HepG2 (cell line): ENCODE measurements around the gene LNX2. TPM values are rescaled to one million over a fixed set of nuclear protein-coding genes. Genes with fewer than 3 reads are reported as not detected.
A peak's percentile ranks its signal among the peaks of the same experiment; 100 is the strongest.

Experiments
- GATA4 ChIP-seq: sonication (generic); IDR thresholded peaks from 2 replicates; pipeline ENCODE4 v1.6.1; 2016; ENCODE audit warnings: antibody characterized with exemption, low read depth, borderline replicate concordance
- HMG20B ChIP-seq: conservative IDR thresholded peaks from 2 replicates; pipeline ENCODE4 v1.6.1; 2016; ENCODE audit warnings: missing genetic modification reagents, missing compliant biosample characterization
- MAFK ChIP-seq, 2 experiments: IDR thresholded peaks in 1 of 2; conservative IDR thresholded peaks in 1 of 2; 2 replicates each; pipeline ENCODE4 v1.6.1; 2011; ENCODE audit warnings: improper control_type of control experiment in 2 of 2, low read length in 2 of 2
- NR2F1 ChIP-seq, 2 experiments: fragments of 450-650 bp in 1 of 2; formaldehyde crosslinking in 1 of 2; IDR thresholded peaks; 2 replicates each; pipeline versions ENCODE4 v1.5.0 to v1.6.1; 2016 to 2020; ENCODE audit warnings: mild to moderate bottlenecking in 1 of 2, missing compliant biosample characterization in 1 of 2, missing genetic modification reagents in 1 of 2, moderate library complexity in 1 of 2
- PTBP1 ChIP-seq: fragments of 200-400 bp; formaldehyde crosslinking; IDR thresholded peaks from 2 replicates; pipeline ENCODE4 v1.6.1; 2018; ENCODE audit warnings: low read length, low read depth; ENCODE audit not compliant: poor library complexity, severe bottlenecking
- TBX3 ChIP-seq: fragments of 450-650 bp; IDR thresholded peaks from 2 replicates; pipeline ENCODE4 v1.6.1; 2017; ENCODE audit warnings: antibody characterized with exemption, mild to moderate bottlenecking, inconsistent platforms, borderline replicate concordance
- TGIF2 ChIP-seq: IDR thresholded peaks from 2 replicates; pipeline ENCODE4 v1.6.1; 2016; ENCODE audit warnings: control low read depth, missing compliant biosample characterization
- XBP1 ChIP-seq: sonication (generic); formaldehyde crosslinking; IDR thresholded peaks from 2 replicates; pipeline ENCODE4 v1.5.0; 2020; ENCODE audit warnings: missing genetic modification reagents
- ZNF17 ChIP-seq: sonication (generic); formaldehyde crosslinking; IDR thresholded peaks from 2 replicates; pipeline ENCODE4 v1.5.0; 2020; ENCODE audit warnings: mild to moderate bottlenecking, missing genetic modification reagents
- ZNF33A ChIP-seq: sonication (generic); formaldehyde crosslinking; IDR thresholded peaks from 2 replicates; pipeline ENCODE4 v1.5.1; 2020; ENCODE audit warnings: missing genetic modification reagents, mild to moderate bottlenecking, moderate library complexity, borderline replicate concordance
- ZNF563 ChIP-seq: sonication (generic); formaldehyde crosslinking; IDR thresholded peaks from 2 replicates; pipeline ENCODE4 v1.8.0; 2022; ENCODE audit warnings: mild to moderate bottlenecking, moderate library complexity, missing genetic modification reagents
- ZNF567 ChIP-seq: sonication (generic); formaldehyde crosslinking; IDR thresholded peaks from 2 replicates; pipeline ENCODE4 v1.8.1; 2023; ENCODE audit warnings: mild to moderate bottlenecking, missing genetic modification reagents, borderline replicate concordance
- ZNF616 ChIP-seq: sonication (generic); formaldehyde crosslinking; IDR thresholded peaks from 2 replicates; pipeline ENCODE4 v1.5.0; 2020; ENCODE audit warnings: low read depth, mild to moderate bottlenecking, missing genetic modification reagents
- polyA plus RNA-seq, 8 experiments: library from polyadenylated mRNA; depleted of rRNA in 3 of 8; stranded (reverse) in 7 of 8; unstranded in 1 of 8; fragments of >200 nt; fragmentation: Illumina TruSeq in 4 of 8; extraction: Trizol in 4 of 8; gene quantifications; 2 replicates each; pipeline versions ENCODE4 v1.2.1 to v1.2.3, GENCODE V29; 2011 to 2016; ENCODE audit warnings: low read depth in 4 of 8, missing spikeins in 1 of 8, mixed read lengths in 1 of 8; ENCODE audit not compliant: insufficient read depth in 1 of 8
- total RNA-seq, 5 experiments: library from RNA; depleted of rRNA; stranded (reverse); fragments of >200 nt; fragmentation: Illumina TruSeq; extraction: Trizol; gene quantifications; 2 replicates each; pipeline ENCODE4 v1.2.3, GENCODE V29; 2016; ENCODE audit warnings: low read depth in 1 of 5
- TF ChIP-seq, protein P1 (sequence below): sonication (generic); formaldehyde crosslinking; IDR thresholded peaks from 2 replicates; pipeline ENCODE4 v1.8.0; 2023; ENCODE audit warnings: mild to moderate bottlenecking, missing genetic modification reagents
- TF ChIP-seq, protein P2 (sequence below): sonication (generic); formaldehyde crosslinking; IDR thresholded peaks from 2 replicates; pipeline ENCODE4 v1.4.0; 2020; ENCODE audit warnings: missing genetic modification reagents

LNX2 gene
- total and polyA plus RNA-seq, 2 of the 13 experiments (the other 11 are each of a cell fraction or from before 2014, with no cell fraction given): 9.2 to 9.7 TPM

DNA sequence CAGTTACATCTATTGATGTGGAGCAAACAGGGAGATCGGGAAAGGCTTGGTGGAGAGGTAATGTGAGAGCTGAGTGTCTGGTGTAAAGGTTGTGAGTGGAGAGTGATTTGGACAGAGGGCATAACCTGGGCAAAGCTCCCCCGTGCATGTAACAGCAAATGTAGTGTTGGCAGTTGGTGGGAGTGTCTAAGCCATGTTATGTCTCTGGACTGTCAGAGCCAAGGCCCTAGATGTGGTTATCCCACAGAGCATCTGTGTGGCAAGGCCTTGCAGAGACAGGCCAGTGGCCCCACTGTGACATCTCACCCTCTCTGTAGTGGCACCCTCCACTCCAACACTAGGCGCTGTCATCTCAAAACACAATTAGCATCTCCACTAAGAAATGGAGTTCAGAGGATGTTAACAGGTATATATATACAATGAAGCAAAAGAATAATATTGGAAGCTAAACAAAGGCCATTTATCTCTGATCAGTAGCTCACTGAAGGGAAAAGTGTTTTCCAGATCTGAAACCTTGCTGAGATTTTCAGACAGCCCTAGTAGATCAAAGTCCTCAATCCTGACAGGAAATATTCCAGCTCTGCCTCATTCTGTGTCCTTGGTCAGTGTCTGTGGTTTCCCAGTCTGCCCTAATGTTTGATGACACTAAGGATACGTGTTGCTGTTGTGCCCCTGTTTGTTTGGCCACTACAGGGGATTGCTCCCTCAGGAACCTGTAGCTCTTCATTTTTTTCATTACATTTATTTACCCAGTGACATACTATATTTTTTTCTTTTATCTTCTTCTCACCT lies 21.6 kb upstream of the LNX2 start (continued):
- TF ChIP-seq PTBP1 (no peak), ZNF563 (CRISPR knock-in tag) (no peak), MAFK (conservative IDR thresholded peaks at IDR 0.05 in 1 of 2, IDR thresholded peaks at IDR 0.05 in 1 of 2; ENCODE audit: low read length in 2 of 2) (0 out of 4 replicates have a peak, but pooled peaks of 1 of the 2 experiments have one; percentile 18), TBX3 (peak; percentile 21; the same call in 1 of the 2 replicates), XBP1 (no peak), ZNF616 (no peak), ZNF17 (no peak), TGIF2 (no peak), ZNF33A (CRISPR knock-in tag) (no peak), HMG20B (peak; percentile 89), NR2F1 (CRISPR knock-in tag; IDR thresholded peaks at IDR 0.05) (no peak), GATA4 (0 out of 2 replicates have a peak, but pooled peaks have one; percentile 26), ZNF567 (CRISPR knock-in tag) (no peak)
- TF ChIP-seq, protein P1, sequence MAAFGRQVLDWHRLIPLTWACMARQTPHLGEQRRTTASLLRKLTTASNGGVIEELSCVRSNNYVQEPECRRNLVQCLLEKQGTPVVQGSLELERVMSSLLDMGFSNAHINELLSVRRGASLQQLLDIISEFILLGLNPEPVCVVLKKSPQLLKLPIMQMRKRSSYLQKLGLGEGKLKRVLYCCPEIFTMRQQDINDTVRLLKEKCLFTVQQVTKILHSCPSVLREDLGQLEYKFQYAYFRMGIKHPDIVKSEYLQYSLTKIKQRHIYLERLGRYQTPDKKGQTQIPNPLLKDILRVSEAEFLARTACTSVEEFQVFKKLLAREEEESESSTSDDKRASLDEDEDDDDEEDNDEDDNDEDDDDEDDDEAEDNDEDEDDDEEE: no peak
- TF ChIP-seq, protein P2, sequence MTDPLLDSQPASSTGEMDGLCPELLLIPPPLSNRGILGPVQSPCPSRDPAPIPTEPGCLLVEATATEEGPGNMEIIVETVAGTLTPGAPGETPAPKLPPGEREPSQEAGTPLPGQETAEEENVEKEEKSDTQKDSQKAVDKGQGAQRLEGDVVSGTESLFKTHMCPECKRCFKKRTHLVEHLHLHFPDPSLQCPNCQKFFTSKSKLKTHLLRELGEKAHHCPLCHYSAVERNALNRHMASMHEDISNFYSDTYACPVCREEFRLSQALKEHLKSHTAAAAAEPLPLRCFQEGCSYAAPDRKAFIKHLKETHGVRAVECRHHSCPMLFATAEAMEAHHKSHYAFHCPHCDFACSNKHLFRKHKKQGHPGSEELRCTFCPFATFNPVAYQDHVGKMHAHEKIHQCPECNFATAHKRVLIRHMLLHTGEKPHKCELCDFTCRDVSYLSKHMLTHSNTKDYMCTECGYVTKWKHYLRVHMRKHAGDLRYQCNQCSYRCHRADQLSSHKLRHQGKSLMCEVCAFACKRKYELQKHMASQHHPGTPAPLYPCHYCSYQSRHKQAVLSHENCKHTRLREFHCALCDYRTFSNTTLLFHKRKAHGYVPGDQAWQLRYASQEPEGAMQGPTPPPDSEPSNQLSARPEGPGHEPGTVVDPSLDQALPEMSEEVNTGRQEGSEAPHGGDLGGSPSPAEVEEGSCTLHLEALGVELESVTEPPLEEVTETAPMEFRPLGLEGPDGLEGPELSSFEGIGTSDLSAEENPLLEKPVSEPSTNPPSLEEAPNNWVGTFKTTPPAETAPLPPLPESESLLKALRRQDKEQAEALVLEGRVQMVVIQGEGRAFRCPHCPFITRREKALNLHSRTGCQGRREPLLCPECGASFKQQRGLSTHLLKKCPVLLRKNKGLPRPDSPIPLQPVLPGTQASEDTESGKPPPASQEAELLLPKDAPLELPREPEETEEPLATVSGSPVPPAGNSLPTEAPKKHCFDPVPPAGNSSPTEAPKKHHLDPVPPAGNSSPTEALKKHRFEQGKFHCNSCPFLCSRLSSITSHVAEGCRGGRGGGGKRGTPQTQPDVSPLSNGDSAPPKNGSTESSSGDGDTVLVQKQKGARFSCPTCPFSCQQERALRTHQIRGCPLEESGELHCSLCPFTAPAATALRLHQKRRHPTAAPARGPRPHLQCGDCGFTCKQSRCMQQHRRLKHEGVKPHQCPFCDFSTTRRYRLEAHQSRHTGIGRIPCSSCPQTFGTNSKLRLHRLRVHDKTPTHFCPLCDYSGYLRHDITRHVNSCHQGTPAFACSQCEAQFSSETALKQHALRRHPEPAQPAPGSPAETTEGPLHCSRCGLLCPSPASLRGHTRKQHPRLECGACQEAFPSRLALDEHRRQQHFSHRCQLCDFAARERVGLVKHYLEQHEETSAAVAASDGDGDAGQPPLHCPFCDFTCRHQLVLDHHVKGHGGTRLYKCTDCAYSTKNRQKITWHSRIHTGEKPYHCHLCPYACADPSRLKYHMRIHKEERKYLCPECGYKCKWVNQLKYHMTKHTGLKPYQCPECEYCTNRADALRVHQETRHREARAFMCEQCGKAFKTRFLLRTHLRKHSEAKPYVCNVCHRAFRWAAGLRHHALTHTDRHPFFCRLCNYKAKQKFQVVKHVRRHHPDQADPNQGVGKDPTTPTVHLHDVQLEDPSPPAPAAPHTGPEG (CRISPR knock-in tag): 0 out of 2 replicates have a peak, but pooled peaks have one; percentile 49
